Measurements from ENCODE around the gene SLC2A13. TPM values are rescaled to one million over a fixed set of nuclear protein-coding genes. Genes with fewer than 3 reads are reported as not detected.

SLC2A13 gene
- polyA plus RNA-seq, 1 donor (not counting 4 experiments of a cell fraction or from before 2014, with no cell fraction given), result 1.1 TPM

GRCh38 chr12:40137252-40137651, 31.4 kb upstream of the SLC2A13 start:
- peaks cover 16% of the 10 kb centered on the region for H3K4me1 ChIP-seq (ENCODE audit: control insufficient read depth, extremely low read depth, insufficient read depth, low read length)
- no peak overlapping the region for H3K9ac ChIP-seq (ENCODE audit: control insufficient read depth, extremely low read depth, insufficient read depth, low read length)
- no peak for TF ChIP-seq CTCF (optimal IDR thresholded peaks at IDR 0.05 in 1 of 3, IDR thresholded peaks at IDR 0.05 in 1 of 3, conservative IDR thresholded peaks at IDR 0.05 in 1 of 3; ENCODE audit: extremely low read depth in 1 of 3, insufficient read depth in 2 of 3, low read length in 3 of 3)
- TF ChIP-seq EZH2 (IDR thresholded peaks at IDR 0.05; ENCODE audit: low read length), result no peak
- no peaks in the 10 kb centered on the region for H3K79me2 ChIP-seq (ENCODE audit: control insufficient read depth, insufficient read depth, low read length)
- dilution Hi-C loops (cut with MboI; ENCODE audit: extremely low pct_ligation_motif_present, low sequenced_read_pairs), result no loop called here
- no peaks in the 10 kb centered on the region for H4K20me1 ChIP-seq (ENCODE audit: control insufficient read depth, extremely low read depth, insufficient read depth, low read length)
- no peaks in the 10 kb centered on the region for H3K27me3 ChIP-seq (ENCODE audit: control insufficient read depth, extremely low read depth, insufficient read depth, low read length)
- no peaks in the 10 kb centered on the region for H3K9me3 ChIP-seq (ENCODE audit: control insufficient read depth, low read depth, low read length)
- peak; percentile 93 for FAIRE-seq
- H3K36me3 ChIP-seq (ENCODE audit: control insufficient read depth in 2 of 2, extremely low read depth in 1 of 2, insufficient read depth in 2 of 2, low read length in 2 of 2), result no peaks in the 10 kb centered on the region
- no peak overlapping the region for H3K4me2 ChIP-seq (ENCODE audit: control insufficient read depth, extremely low read depth, insufficient read depth, low read depth, low read length)
- H3K4me3 ChIP-seq (ENCODE audit: control insufficient read depth in 2 of 3, extremely low read depth in 1 of 3, insufficient read depth in 2 of 3, low read depth in 1 of 3, low read length in 3 of 3), result no peak overlapping the region
- peak overlapping the region; percentile 1 for H3K27ac ChIP-seq (ENCODE audit: control insufficient read depth, insufficient read depth, low read length)
- peak; percentile 26 for DNase-seq (ENCODE audit: low read depth, low spot score)
- H3K9me1 ChIP-seq (ENCODE audit: control insufficient read depth, extremely low read depth, insufficient read depth, low read length), result no peaks in the 10 kb centered on the region
- no peak overlapping the region for H2AFZ ChIP-seq (ENCODE audit: control insufficient read depth, low read length)

- no peaks in the 10 kb centered on the region for H4K20me1 ChIP-seq (ENCODE audit: control insufficient read depth, extremely low read depth, insufficient read depth, low read length)
- H3K4me2 ChIP-seq (ENCODE audit: control insufficient read depth, extremely low read depth, insufficient read depth, low read depth, low read length), result no peak overlapping the region
- no peaks in the 10 kb centered on the region for H3K79me2 ChIP-seq (ENCODE audit: control insufficient read depth, insufficient read depth, low read length)
- H3K4me1 ChIP-seq (ENCODE audit: control insufficient read depth, extremely low read depth, insufficient read depth, low read length), result no peaks in the 10 kb centered on the region
- H3K9ac ChIP-seq (ENCODE audit: control insufficient read depth, extremely low read depth, insufficient read depth, low read length), result no peak overlapping the region
- H3K9me3 ChIP-seq (ENCODE audit: control insufficient read depth, low read depth, low read length), result no peaks in the 10 kb centered on the region
- no peak overlapping the region for H2AFZ ChIP-seq (ENCODE audit: control insufficient read depth, low read length)
- H3K9me1 ChIP-seq (ENCODE audit: control insufficient read depth, extremely low read depth, insufficient read depth, low read length), result no peaks in the 10 kb centered on the region
- dilution Hi-C loops (cut with MboI; ENCODE audit: extremely low pct_ligation_motif_present, low sequenced_read_pairs), result no loop called here
- H3K36me3 ChIP-seq (ENCODE audit: control insufficient read depth in 2 of 2, extremely low read depth in 1 of 2, insufficient read depth in 2 of 2, low read length in 2 of 2), result no peaks in the 10 kb centered on the region
- no peaks in the 10 kb centered on the region for H3K27me3 ChIP-seq (ENCODE audit: control insufficient read depth, extremely low read depth, insufficient read depth, low read length)
- TF ChIP-seq CTCF (optimal IDR thresholded peaks at IDR 0.05 in 1 of 3, IDR thresholded peaks at IDR 0.05 in 1 of 3, conservative IDR thresholded peaks at IDR 0.05 in 1 of 3; ENCODE audit: extremely low read depth in 1 of 3, insufficient read depth in 2 of 3, low read length in 3 of 3), result no peak
- no peak for TF ChIP-seq EZH2 (IDR thresholded peaks at IDR 0.05; ENCODE audit: low read length)
- no peak overlapping the region for H3K27ac ChIP-seq (ENCODE audit: control insufficient read depth, insufficient read depth, low read length)
- DNase-seq (ENCODE audit: low read depth, low spot score) (no peak), FAIRE-seq (peak; percentile 44)
- H3K4me3 ChIP-seq (ENCODE audit: control insufficient read depth in 2 of 3, extremely low read depth in 1 of 3, insufficient read depth in 2 of 3, low read depth in 1 of 3, low read length in 3 of 3), result no peak overlapping the region
These were observed 21.5 kb upstream of the SLC2A13 start for GRCh38 chr12:40127408-40127807.

Measured in keratinocyte (primary cell).